Activated CD4-positive, alpha-beta memory T cell treated with anti-CD3 and anti-CD28 coated beads, Interleukin-2, amount 10 ng/mL, durations not matched to agents 7 days and 5 days (primary cell): Measurements from ENCODE around the gene LDAF1. TPM values are rescaled to one million over a fixed set of nuclear protein-coding genes. Genes with fewer than 3 reads are reported as not detected.

Experiments used
- total RNA-seq, 2 experiments: library from RNA; stranded (reverse); gene quantifications; one replicate each; pipeline ENCODE4 v1.2.3, GENCODE V29; 2021

LDAF1 gene
- total RNA-seq, 2 experiments from 2014 or later: 15.8 to 19.2 TPM

Other genes starting within 250 kb of the LDAF1 start
- gene DNAH3, start 7.8 kb upstream of the LDAF1 start, total RNA-seq: under 1 TPM; 0.03 to 0.05 TPM
- gene ZP2, start 52.9 kb downstream of the LDAF1 start, total RNA-seq: under 1 TPM; 0.10 to 0.20 TPM
- not detected for gene ANKS4B, start 75.0 kb downstream of the LDAF1 start, total RNA-seq
- not detected for gene CRYM, start 119.6 kb downstream of the LDAF1 start, total RNA-seq